ENCODE data around the gene NR1I2. TPM values are rescaled to one million over a fixed set of nuclear protein-coding genes. Genes with fewer than 3 reads are reported as not detected.

The NR1I2 gene
- not detected for total RNA-seq

GRCh38 chr3:119781330-119782198 lies at the start of gene NR1I2:
TSS of gene NR1I2 (plus strand) at chr3:119782101.
- TF ChIP-seq POLR2A (IDR thresholded peaks at IDR 0.05): no peak
- no peak for TF ChIP-seq CTCF (IDR thresholded peaks at IDR 0.05)
- WGBS, 2 donors: 79 to 81% methylated on average over 10 of the region's 10 CpGs
- intact Hi-C loops (cut with DNase I; ENCODE audit: low total_unique reads): no loop called here

GRCh38 chr3:119733812-119734211 lies 48.1 kb upstream of the NR1I2 start:
- no peak overlapping the region for H3K4me3 ChIP-seq (ENCODE audit: low read depth, poor library complexity, severe bottlenecking)
- intact Hi-C loops (cut with DNase I; ENCODE audit: low total_unique reads): no loop called here
- WGBS, 2 donors: 93 to 94% methylated on average over 5 of the region's 5 CpGs
- DNase-seq (ENCODE audit: low spot score in 2 of 2): no peak
- TF ChIP-seq CTCF (IDR thresholded peaks at IDR 0.05) (no peak), POLR2A (IDR thresholded peaks at IDR 0.05) (no peak)

More at GRCh38 chr3:119781330-119782198, at the start of gene NR1I2:
- H3K4me3 ChIP-seq (ENCODE audit: low read depth, poor library complexity, severe bottlenecking): no peak within 1 kb of the TSS
- no peak for DNase-seq (ENCODE audit: low spot score in 2 of 2)

- intact Hi-C loops (cut with DNase I; ENCODE audit: low total_unique reads): no loop called here
- H3K4me3 ChIP-seq (ENCODE audit: low read depth, poor library complexity, severe bottlenecking): no peak overlapping the region
- no peak for DNase-seq (ENCODE audit: low spot score in 2 of 2)
- TF ChIP-seq POLR2A (IDR thresholded peaks at IDR 0.05): no peak
- TF ChIP-seq CTCF (IDR thresholded peaks at IDR 0.05): no peak
Observed at GRCh38 chr3:119738741-119739140, 43.2 kb upstream of the NR1I2 start.

DNA sequence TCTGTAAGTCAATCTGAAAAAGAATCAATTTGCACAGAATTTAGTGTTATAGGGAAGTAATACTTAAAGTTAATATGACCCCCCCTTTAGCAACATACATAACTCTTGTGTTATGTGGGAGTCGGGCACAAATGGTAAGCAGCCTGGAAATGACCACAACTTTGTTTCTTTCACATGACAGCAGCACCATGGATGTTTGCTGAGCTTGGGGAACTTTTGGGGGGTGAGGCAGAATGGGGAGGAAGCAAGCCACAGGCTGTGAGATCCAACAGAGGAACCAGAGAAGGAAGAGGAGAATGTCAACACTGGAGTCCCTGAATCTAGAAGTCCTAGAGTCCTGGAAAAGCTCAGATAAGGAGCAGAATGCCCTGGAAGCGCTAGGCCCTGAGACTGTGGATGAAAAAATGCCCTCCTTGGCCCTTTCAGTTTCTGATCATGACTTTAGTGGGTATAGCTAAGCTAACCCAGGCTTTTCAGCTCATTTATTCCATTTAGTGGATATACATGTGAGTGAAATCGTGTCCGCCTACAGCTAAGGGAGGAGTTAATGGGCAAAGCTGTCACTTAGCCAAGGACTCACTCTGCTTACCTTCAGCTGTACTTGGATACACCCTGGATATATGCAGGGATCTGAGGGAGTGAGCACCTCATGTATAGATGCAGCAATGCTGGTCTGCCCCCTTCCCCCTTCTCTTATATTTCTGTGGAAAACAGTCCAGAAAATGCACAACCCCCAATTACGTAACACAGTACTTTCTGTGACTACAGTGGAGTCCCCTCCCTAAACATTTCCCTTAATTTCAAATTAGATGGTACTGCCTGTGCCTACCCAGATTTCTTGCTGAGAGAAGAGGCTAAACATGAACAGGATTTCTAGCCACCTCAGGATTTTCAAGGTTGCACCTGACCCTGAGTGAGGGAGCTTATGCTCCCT lies 40.0 kb upstream of the NR1I2 start:
- TF ChIP-seq POLR2A (IDR thresholded peaks at IDR 0.05) (no peak), CTCF (IDR thresholded peaks at IDR 0.05) (no peak)
- H3K4me3 ChIP-seq (ENCODE audit: low read depth, poor library complexity, severe bottlenecking): no peak overlapping the region
- 82 to 83% methylated on average over 5 of the region's 5 CpGs for WGBS, 2 donors
- intact Hi-C loops (cut with DNase I; ENCODE audit: low total_unique reads): no loop called here
- no peak for DNase-seq (ENCODE audit: low spot score in 2 of 2)

DNA sequence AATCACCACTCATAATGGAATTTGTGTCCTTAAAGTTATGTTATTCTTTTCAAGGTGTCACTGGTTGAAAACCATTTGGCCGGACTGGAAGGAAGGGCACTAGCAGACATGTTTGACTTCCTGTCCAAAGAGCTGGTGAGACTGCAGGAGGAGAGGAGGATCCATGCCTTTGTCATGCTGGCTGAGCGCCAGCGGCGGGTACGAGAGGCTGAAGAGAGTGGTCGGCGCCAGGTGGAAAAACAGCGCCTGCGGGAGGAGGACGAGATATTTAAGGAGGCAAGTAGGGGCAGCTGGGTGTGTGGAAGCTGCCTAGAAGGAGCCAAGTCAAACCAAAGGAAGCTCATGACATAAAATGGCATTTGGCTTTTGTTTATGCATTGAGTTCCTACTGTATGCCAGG lies 38.0 kb upstream of the NR1I2 start:
- WGBS, 2 donors: 90 to 95% methylated on average over 10 of the region's 10 CpGs
- no peak for TF ChIP-seq POLR2A (IDR thresholded peaks at IDR 0.05)
- TF ChIP-seq CTCF (IDR thresholded peaks at IDR 0.05): no peak
- no peak for DNase-seq (ENCODE audit: low spot score in 2 of 2)
- intact Hi-C loops (cut with DNase I; ENCODE audit: low total_unique reads): no loop called here
- H3K4me3 ChIP-seq (ENCODE audit: low read depth, poor library complexity, severe bottlenecking): no peak overlapping the region

All from lower leg skin (tissue), 4 donors.